ENCODE measurements around the gene VANGL2. TPM values are rescaled to one million over a fixed set of nuclear protein-coding genes. Genes with fewer than 3 reads are reported as not detected.
A peak's percentile ranks its signal among the peaks of the same experiment; 100 is the strongest.

The VANGL2 gene
- total and polyA plus RNA-seq, 2 of the 8 experiments (the other 6 are each of a cell fraction or from before 2014, with no cell fraction given): 62.5 to 118 TPM

- Histone ChIP-seq H2BK15ac (ENCODE audit: low read length) (no peak overlapping the region), H3K18ac (ENCODE audit: extremely low read depth, low read length) (no peak overlapping the region), H3K56ac (replicated peaks; ENCODE audit: insufficient read length, low read depth, low read length) (no peak overlapping the region), H3K4me3 (ENCODE audit: extremely low read depth in 1 of 4, insufficient read depth in 2 of 4, low read depth in 3 of 4, low read length in 4 of 4) (no peak overlapping the region), H3K4me1 (replicated peaks in 1 of 4; ENCODE audit: control insufficient read depth in 3 of 4, insufficient read depth in 4 of 4, low read length in 3 of 4) (no peaks in the 10 kb centered on the region), H2BK20ac (ENCODE audit: low read length) (no peak overlapping the region), H4K20me1 (replicated peaks in 1 of 2; ENCODE audit: control insufficient read depth in 1 of 2, insufficient read depth in 2 of 2, low read length in 2 of 2) (peaks cover 3 to 14% of the 10 kb centered on the region in 2 experiments), H2BK120ac (replicated peaks; ENCODE audit: low read depth, low read length) (no peak overlapping the region), H3K9ac (replicated peaks in 1 of 4; ENCODE audit: extremely low read depth in 1 of 4, low read depth in 3 of 4, low read length in 3 of 4) (no peak overlapping the region), H3K4me2 (ENCODE audit: insufficient read depth in 1 of 2, low read depth in 2 of 2, low read length in 2 of 2) (no peak overlapping the region), H3K79me1 (ENCODE audit: low read depth, low read length) (no peaks in the 10 kb centered on the region), H3K23me2 (ENCODE audit: low read depth, low read length) (no peaks in the 10 kb centered on the region; the same call in 1 of the 2 replicates), H3K36me3 (ENCODE audit: control insufficient read depth in 2 of 4, insufficient read depth in 4 of 4, low read length in 3 of 4) (peaks cover 18 to 66% (median 49%) of the 10 kb centered on the region in 4 experiments), H3K27ac (ENCODE audit: low read depth, low read length) (no peak overlapping the region), H4K8ac (ENCODE audit: extremely low read depth, insufficient read depth, low read length) (peak overlapping the region; percentile 69; the same call in 1 of the 2 replicates), H2AFZ (ENCODE audit: low read length) (no peak overlapping the region), H4K5ac (ENCODE audit: insufficient read length, low read depth, low read length) (no peak overlapping the region), H2BK12ac (ENCODE audit: low read depth, low read length) (no peak overlapping the region), H3K79me2 (ENCODE audit: control insufficient read depth in 1 of 2, insufficient read depth in 2 of 2, low read length in 2 of 2) (no peaks in the 10 kb centered on the region), H3K27me3 (replicated peaks in 1 of 4; ENCODE audit: control insufficient read depth in 3 of 4, extremely low read depth in 1 of 4, insufficient read depth in 3 of 4, low read length in 3 of 4) (no peaks in the 10 kb centered on the region), H2BK5ac (ENCODE audit: low read depth, low read length) (no peak overlapping the region), H3K23ac (ENCODE audit: insufficient read length) (no peak overlapping the region), H3K9me3 (ENCODE audit: insufficient read depth in 2 of 2, low read depth in 1 of 2, low read length in 1 of 2) (no peaks in the 10 kb centered on the region), H2AK5ac (ENCODE audit: low read depth, low read length) (no peak overlapping the region), H4K91ac (replicated peaks; ENCODE audit: insufficient read length, low read length) (no peak overlapping the region), H3K4ac (replicated peaks; ENCODE audit: insufficient read length, low read depth, low read length) (no peak overlapping the region), H3K14ac (ENCODE audit: insufficient read length) (no peak overlapping the region)
- no peak for FAIRE-seq
- 88% methylated on average over 6 of the region's 7 CpGs; no CpG with 5 or more reads in 1 of the 2 experiments for WGBS, 2 experiments (ENCODE audit: extremely low coverage in 1 of 2, insufficient coverage in 1 of 2, insufficient read length in 1 of 2, insufficient replicate concordance in 2 of 2, low coverage in 1 of 2, low lambda C conversion rate in 2 of 2, missing lambda C conversion rate in 1 of 2)
- ChIA-PET CTCF (ENCODE audit: partially characterized antibody) (interaction anchor here (1.3 kb wide), 1 partner anchor 11 kb away, joined by 3 read pairs; no protein-coding TSS in a partner anchor), POLR2A (ENCODE audit: partially characterized antibody) (no interaction called here)
- peak in 1 of 2 experiments; percentile 8 for DNase-seq (ENCODE audit: low read depth in 1 of 2, low spot score in 2 of 2)
- no peak for TF ChIP-seq RFX5 (IDR thresholded peaks at IDR 0.05; ENCODE audit: borderline replicate concordance, low read depth, low read length)
Observed at GRCh38 chr1:160423966-160424365, 23.6 kb downstream of the VANGL2 start.
